Motor neuron (in vitro differentiated cells): Measurements from ENCODE around the gene ZNF350. TPM values are rescaled to one million over a fixed set of nuclear protein-coding genes. Genes with fewer than 3 reads are reported as not detected.
"Not testable (repeated sequence)": the region's sequence is repeated elsewhere in the genome, so short reads cannot be mapped to it uniquely, and the experiment has no call there.

ENCODE experiments used
- ATAC-seq, 8 experiments: fragments of 200-7000 bp; cut with Tn5 transposase; replicated peaks in 6 of 8; 2 replicates each; pipeline ENCODE4 v1.8.0; 2021; ENCODE audit warnings: mild to moderate bottlenecking in 8 of 8, moderate library complexity in 8 of 8
- H3K27ac ChIP-seq, 2 donors: fragments of 250-450 bp; sonication (Bioruptor Pico); 2 replicates each; pipeline ENCODE4 v1.9.0; 2021; ENCODE audit warnings: antibody characterized with exemption in 2 of 2, mild to moderate bottlenecking in 2 of 2, moderate library complexity in 1 of 2
- H3K4me1 ChIP-seq, 2 donors: fragments of 250-450 bp; sonication (Bioruptor Pico); replicated peaks in 1 of 2; 2 replicates each; pipeline ENCODE4 v1.6.1; 2021; ENCODE audit warnings: antibody characterized with exemption in 2 of 2, mild to moderate bottlenecking in 2 of 2, moderate library complexity in 1 of 2
- H3K4me3 ChIP-seq, 5 donors: fragments of 250-450 bp; sonication (Bioruptor Pico); 2 replicates each; pipeline ENCODE4 v1.9.0; 2021; ENCODE audit warnings: antibody characterized with exemption in 5 of 5, mild to moderate bottlenecking in 5 of 5, moderate library complexity in 4 of 5
- WGBS, 10 experiments: fragments of 450-650 bp; shearing (Covaris generic); methylation state at CpG; one replicate each; pipeline ENCODE4 v1.0.0; 2022; 5-methylcytosine and 5-hydroxymethylcytosine counted together
- in situ Hi-C, 9 experiments: fragments of 400-800 bp; cut with MboI; loops; one replicate each; pipeline ENCODE4 v1.15.0; 2021; ENCODE audit warnings: low sequenced_read_pairs in 9 of 9, low pct_unique_long_range_greater_than_20kb in 2 of 9; ENCODE audit not compliant: unreplicated experiment in 9 of 9
- total RNA-seq, 8 experiments: library from RNA; unstranded; fragments of 300-600 nt; gene quantifications; 2 replicates each; pipeline versions ENCODE4 v1.2.3 to v1.2.4, GENCODE V29; 2022

ZNF350 gene
- 10 to 100 TPM in 3 of 8 experiments, 1 to 10 TPM in 5; 2.8 to 18.3 (median 7.2) TPM for total RNA-seq

GRCh38 chr19:51986309-51987291, at the start of gene ZNF350:
ZNF350 (minus strand) TSS chr19:51986840; CDS start chr19:51974360, 12,480 bp downstream.
- in situ Hi-C loops: no loop called here
- peak within 1 kb of the TSS; percentile 40 to 86 (median 47) for H3K4me3 ChIP-seq
- ATAC-seq: peak; percentile 84 to 100 (median 98)
- WGBS, 10 experiments: 1 to 61% (median 28%) methylated on average over 2 to 28 of the region's 33 CpGs
- H3K27ac ChIP-seq: peak within 1 kb of the TSS; percentile 33 to 46
- H3K4me1 ChIP-seq: peaks cover 0 to 5% of the 10 kb centered on the region in 2 donors

DNA sequence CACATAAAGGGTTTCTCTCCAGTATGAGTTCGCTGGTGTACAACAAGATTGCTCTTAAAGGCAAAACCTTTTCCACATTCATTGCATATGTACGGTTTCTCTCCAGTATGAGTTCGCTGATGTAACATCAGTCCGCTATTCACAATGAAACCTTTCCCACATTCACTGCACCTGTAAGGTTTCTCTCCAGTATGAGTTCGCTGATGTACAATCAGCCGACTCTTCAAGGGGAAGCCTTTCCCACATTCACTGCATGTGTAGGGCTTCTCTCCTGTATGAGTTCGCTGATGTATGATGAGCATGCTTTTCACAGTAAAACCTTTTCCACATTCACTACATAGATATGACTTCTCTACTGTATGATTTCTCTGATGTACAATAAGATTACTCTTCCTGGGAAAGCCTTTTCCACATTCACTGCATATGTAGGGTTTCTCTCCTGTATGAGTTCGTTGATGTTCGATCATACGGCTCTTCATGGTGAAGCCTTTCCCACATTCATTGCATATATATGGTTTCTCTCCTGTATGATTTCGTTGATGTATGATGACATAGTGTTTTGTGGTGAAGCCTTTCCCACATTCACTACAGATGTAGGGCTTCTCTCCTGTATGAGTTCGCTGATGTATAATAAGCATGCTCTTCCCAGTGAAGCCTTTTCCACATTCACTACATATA, 47.5 kb upstream of the ZNF350 start:
- 87 to 100% (median 96%) methylated on average over 1 to 11 of the region's 12 CpGs for WGBS, 10 experiments
- H3K4me3 ChIP-seq: no peak overlapping the region
- H3K4me1 ChIP-seq: no peaks in the 10 kb centered on the region
- in situ Hi-C loops: no loop called here
- no peak overlapping the region for H3K27ac ChIP-seq
- no peak for ATAC-seq

DNA sequence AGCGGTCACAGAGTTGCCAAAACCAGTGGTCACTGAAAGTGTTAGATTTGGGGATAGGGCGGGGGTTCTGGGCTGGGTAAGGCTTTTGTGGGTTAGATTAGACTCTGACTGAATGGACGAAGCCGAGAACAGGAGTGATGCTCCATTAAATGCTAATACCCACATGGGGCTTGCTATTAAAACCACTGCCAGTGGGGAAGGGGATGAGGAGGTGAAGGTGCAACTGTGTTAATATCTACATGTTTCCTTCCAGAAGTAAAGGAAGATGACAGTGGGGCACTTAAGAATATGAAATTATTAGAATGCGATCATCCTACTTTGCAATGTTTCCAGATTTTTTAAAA, 42.1 kb upstream of the ZNF350 start:
- 7 to 83% (median 22%) methylated on average over 1 to 5 of the region's 5 CpGs for WGBS, 10 experiments
- in situ Hi-C loops: no loop called here
- H3K4me3 ChIP-seq: peak overlapping the region; percentile 69 to 97 (median 79)

DNA sequence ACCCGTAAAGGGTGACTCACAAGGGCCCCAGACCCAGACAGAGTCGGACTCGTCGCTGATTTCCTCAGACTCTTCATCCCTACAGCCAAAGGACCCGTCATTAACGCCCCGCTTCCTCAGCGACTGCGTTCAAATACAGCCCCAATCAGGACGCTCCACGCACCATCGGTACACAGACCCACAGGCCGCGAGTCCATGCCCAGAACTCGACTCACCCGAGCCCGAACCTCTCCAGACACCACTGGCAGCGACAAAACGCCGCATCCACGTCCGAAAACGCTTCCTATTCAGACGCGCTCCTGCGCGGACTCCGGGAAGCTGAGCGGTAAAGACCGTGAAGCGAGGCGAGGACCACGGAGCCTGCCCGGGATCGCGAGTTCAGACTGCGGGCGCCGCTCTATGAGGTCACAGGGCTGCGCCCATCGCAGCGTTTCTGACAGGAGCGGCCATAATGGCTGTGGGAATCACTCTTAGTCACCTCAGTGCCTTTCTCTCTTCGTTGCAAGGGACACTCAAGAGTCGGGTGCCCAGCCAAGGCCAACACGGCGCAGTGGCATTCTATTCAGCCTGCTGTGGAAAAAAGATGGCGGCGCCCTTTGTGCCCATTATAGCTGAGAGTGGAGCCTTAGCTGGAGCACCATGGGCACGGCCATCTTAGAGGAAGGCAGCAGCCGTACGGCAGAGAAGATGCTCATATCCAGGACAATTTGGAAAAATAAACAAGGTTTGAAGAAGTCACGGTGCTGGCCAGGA, 41.6 kb upstream of the ZNF350 start, which contains the start of gene ZNF614:
Gene ZNF614 (minus strand): TSS at position 353 of the 753 bp plus-strand sequence. CDS start 2,634 bp downstream, outside the sequence.
- WGBS, 10 experiments: 0 to 2% (median 0%) methylated on average over 2 to 33 of the region's 53 CpGs; no CpG with 5 or more reads in 3 of the 10 experiments
- in situ Hi-C loops: no loop called here
- peak; percentile 89 to 96 (median 92) for ATAC-seq
- Histone ChIP-seq H3K4me1 (peaks cover 6% of the 10 kb centered on the region in 2 donors), H3K4me3 (peak within 1 kb of the TSS; percentile 69 to 97 (median 79)), H3K27ac (peak within 1 kb of the TSS; percentile 94 to 97)

More for the DNA sequence above, 42.1 kb upstream of the ZNF350 start:
- ATAC-seq: peak; percentile 23 to 53 (median 42)
- Histone ChIP-seq H3K27ac (peak overlapping the region; percentile 94 to 97), H3K4me1 (peaks cover 6% of the 10 kb centered on the region in 2 donors)

DNA sequence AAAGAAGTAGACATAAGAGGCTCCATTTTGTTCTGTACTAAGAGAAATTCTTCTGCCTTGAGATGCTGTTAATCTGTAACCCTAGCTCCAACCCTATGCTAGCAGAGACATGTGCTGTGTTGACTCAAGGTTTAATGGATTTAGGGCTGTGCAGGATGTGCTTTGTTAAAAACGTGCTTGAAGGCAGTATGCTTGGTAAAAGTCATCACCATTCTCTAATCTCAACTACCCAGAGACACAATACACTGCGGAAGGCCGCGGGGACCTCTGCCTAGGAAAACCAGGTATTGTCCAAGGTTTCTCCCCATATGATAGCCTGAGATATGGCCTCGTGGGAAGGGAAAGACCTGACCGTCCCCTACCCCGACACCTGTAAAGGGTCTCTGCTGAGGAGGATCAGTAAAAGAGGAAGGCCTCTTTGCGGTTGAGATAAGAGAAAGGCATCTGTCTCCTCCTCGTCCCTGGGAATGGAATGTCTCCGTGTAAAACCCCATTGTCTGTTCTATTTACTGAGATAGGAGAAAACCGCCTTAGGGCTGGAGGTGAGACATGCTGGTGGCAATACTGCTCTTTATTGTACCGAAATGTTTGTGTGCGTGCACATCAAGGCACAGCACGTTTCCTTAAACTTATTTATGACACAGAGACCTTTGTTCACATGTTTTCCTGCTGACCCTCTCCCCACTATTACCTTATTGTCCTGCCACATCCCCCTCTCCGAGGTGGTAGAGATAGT, 39.8 kb upstream of the ZNF350 start:
- H3K4me1 ChIP-seq, in situ Hi-C loops, ATAC-seq, H3K4me3 ChIP-seq, H3K27ac ChIP-seq: not testable (repeated sequence)
- WGBS, 10 experiments: 67 to 100% (median 93%) methylated on average over 1 to 8 of the region's 15 CpGs; no CpG with 5 or more reads in 1 of the 10 experiments

- H3K4me1 ChIP-seq, ATAC-seq, H3K4me3 ChIP-seq, in situ Hi-C loops, H3K27ac ChIP-seq: not testable (repeated sequence)
- WGBS, 10 experiments: 95 to 100% (median 100%) methylated on average over 1 to 4 of the region's 4 CpGs; no CpG with 5 or more reads in 1 of the 10 experiments
Measured at GRCh38 chr19:52024478-52024877, 37.8 kb upstream of the ZNF350 start.

- in situ Hi-C loops: no loop called here
- H3K4me3 ChIP-seq: no peak overlapping the region
- no peak overlapping the region for H3K27ac ChIP-seq
- peaks cover 3% of the 10 kb centered on the region in 2 donors for H3K4me1 ChIP-seq
- ATAC-seq: no peak
- WGBS, 10 experiments: 71 to 100% (median 100%) methylated on average over 1 to 5 of the region's 15 CpGs; no CpG with 5 or more reads in 3 of the 10 experiments
Measured at GRCh38 chr19:52022193-52022592, 35.6 kb upstream of the ZNF350 start.

GRCh38 chr19:52020506-52020905, 33.9 kb upstream of the ZNF350 start:
- no peak for ATAC-seq
- Histone ChIP-seq H3K27ac (no peak overlapping the region), H3K4me1 (no peaks in the 10 kb centered on the region), H3K4me3 (no peak overlapping the region)
- 94 to 100% (median 100%) methylated on average over 1 to 4 of the region's 4 CpGs; no CpG with 5 or more reads in 1 of the 10 experiments for WGBS, 10 experiments
- in situ Hi-C loops: no loop called here

- Histone ChIP-seq H3K4me1 (peaks cover 0 to 3% of the 10 kb centered on the region in 2 donors), H3K27ac (no peak overlapping the region), H3K4me3 (no peak overlapping the region)
- ATAC-seq: no peak
- in situ Hi-C loops: no loop called here
- WGBS, 10 experiments: 60 to 100% (median 92%) methylated on average over 1 of the region's 1 CpG; no CpG with 5 or more reads in 6 of the 10 experiments
Measured at GRCh38 chr19:52010674-52011073, 24.0 kb upstream of the ZNF350 start.

DNA sequence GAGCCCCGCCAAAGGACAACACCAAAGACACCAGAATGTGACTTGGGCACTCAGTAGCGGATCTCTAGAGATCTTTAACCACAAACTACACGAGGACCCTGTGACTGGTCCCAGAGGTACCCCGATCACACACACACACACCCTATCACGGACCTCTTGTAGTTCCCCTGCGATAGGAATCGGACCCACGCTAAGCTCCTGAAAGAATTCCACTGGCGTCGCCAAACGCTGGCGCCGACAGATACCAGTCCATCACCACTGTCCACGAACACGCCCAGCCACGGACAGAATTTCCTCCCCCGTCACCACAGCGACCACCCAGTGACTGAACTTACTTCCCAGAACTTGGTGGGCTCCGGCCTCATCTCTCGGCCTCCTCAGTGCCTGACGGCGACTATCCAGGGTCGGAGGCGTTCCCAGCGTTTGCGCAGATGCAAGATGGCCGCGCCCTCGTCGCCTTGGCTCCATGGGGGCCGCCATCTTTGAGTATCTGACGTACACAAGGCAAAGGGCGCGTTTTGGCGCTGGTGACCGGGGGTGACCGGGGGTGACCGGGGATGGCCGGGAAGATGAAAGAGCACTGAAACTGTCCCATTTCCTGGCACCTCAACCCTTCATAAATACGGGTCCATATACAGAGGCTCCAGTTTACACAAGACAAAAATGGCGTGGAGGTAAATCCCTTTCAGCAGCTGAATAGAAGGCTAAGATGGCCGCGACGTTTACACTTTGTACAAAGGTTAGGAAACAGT, 21.3 kb upstream of the ZNF350 start, which contains the start of gene ZNF615:
Gene ZNF615 (minus strand): TSS at position 406 of the 752 bp plus-strand sequence. CDS start 4,500 bp downstream, outside the sequence.
- WGBS, 10 experiments: 0 to 62% (median 4%) methylated on average over 3 to 19 of the region's 44 CpGs; no CpG with 5 or more reads in 3 of the 10 experiments
- H3K4me3 ChIP-seq: peak within 1 kb of the TSS; percentile 54 to 95 (median 78)
- peak; percentile 93 to 98 (median 96) for ATAC-seq
- H3K27ac ChIP-seq: peak within 1 kb of the TSS; percentile 73 to 80
- in situ Hi-C loops: no loop called here
- peaks cover 0 to 3% of the 10 kb centered on the region in 2 donors for H3K4me1 ChIP-seq

DNA sequence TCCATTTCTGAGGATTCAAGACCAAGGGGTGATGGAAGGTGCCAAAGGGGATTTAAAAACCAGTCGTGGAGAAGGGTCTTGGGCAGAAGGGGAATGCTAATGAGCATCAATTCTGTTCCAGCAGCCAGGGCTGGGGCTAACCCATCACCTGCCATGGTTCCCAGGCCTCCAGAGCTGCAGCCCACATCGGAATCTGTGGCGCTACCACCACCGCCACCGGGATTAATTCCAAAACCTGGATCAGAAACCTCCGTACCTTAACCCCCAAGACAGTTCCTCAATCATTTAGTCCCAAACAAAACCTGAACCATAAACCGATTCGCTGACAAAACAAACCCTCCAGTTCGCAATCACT, 20.8 kb upstream of the ZNF350 start:
- ATAC-seq: peak; percentile 13 to 51 (median 42)
- WGBS, 10 experiments: 0 to 96% (median 19%) methylated on average over 1 to 6 of the region's 9 CpGs; no CpG with 5 or more reads in 3 of the 10 experiments
- Histone ChIP-seq H3K4me1 (peaks cover 0 to 3% of the 10 kb centered on the region in 2 donors), H3K27ac (no peak overlapping the region), H3K4me3 (peak overlapping the region; percentile 54 to 95 (median 78))
- in situ Hi-C loops: no loop called here
